22Rv1 (cell line): ENCODE data around the gene YPEL1.
"Not testable (repeated sequence)": the region's sequence is repeated elsewhere in the genome, so short reads cannot be mapped to it uniquely, and the experiment has no call there.

Experiments
- H3K27ac ChIP-seq: fragments of 450-650 bp; 2 replicates; pipeline ENCODE4 v1.5.1; 2017
- CTCF ChIP-seq: fragments of 450-650 bp; IDR thresholded peaks from 2 replicates; pipeline ENCODE4 v1.5.1; 2017; ENCODE audit warnings: mild to moderate bottlenecking
- ZFX ChIP-seq: fragments of 450-650 bp; IDR thresholded peaks from 2 replicates; pipeline ENCODE4 v1.6.1; 2017; ENCODE audit warnings: antibody characterized with exemption, borderline replicate concordance

YPEL1 gene

GRCh38 chr22:21752276-21752675 lies 16.7 kb upstream of the YPEL1 start:
- TF ChIP-seq CTCF, result no peak
- TF ChIP-seq ZFX, result no peak
- H3K27ac ChIP-seq, result no peak overlapping the region

GRCh38 chr22:21745948-21746347 lies 10.4 kb upstream of the YPEL1 start:
- no peak overlapping the region for H3K27ac ChIP-seq
- TF ChIP-seq CTCF (no peak), ZFX (no peak)

- H3K27ac ChIP-seq, result not testable (repeated sequence)
Measured at GRCh38 chr22:21744917-21745316, 9.3 kb upstream of the YPEL1 start.

- H3K27ac ChIP-seq, result no peak overlapping the region
- no peak for TF ChIP-seq ZFX
- no peak for TF ChIP-seq CTCF
Measured at GRCh38 chr22:21741790-21742189, 6.2 kb upstream of the YPEL1 start.

- no peak overlapping the region for H3K27ac ChIP-seq
- TF ChIP-seq ZFX (no peak), CTCF (no peak)
Measured at GRCh38 chr22:21741059-21741458, 5.5 kb upstream of the YPEL1 start.

- no peak for TF ChIP-seq ZFX
- no peak for TF ChIP-seq CTCF
- no peak overlapping the region for H3K27ac ChIP-seq
Measured at GRCh38 chr22:21739828-21740377, 4.3 kb upstream of the YPEL1 start.

- H3K27ac ChIP-seq, result no peak overlapping the region
- no peak for TF ChIP-seq ZFX
- no peak for TF ChIP-seq CTCF
Measured at GRCh38 chr22:21738966-21739365, 3.4 kb upstream of the YPEL1 start.

GRCh38 chr22:21738081-21738480 lies 2.5 kb upstream of the YPEL1 start:
- no peak overlapping the region for H3K27ac ChIP-seq
- TF ChIP-seq ZFX (no peak), CTCF (no peak)
